HepG2 (cell line): Measurements from ENCODE around the gene MTMR10. TPM values are rescaled to one million over a fixed set of nuclear protein-coding genes. Genes with fewer than 3 reads are reported as not detected.

Experiments used
- ATAC-seq: fragments of 200-7000 bp; cut with Tn5 transposase; 3 replicates; pipeline ENCODE4 v1.9.1; 2020; ENCODE audit warnings: mild to moderate bottlenecking, moderate library complexity
- BruUV-seq: library from RNA; stranded (reverse); fragments of 400-500 nt; replicated peaks from 2 replicates; lab custom pipeline; 2021; lab: Mats Ljungman, UMichigan
- CTCF ChIA-PET: fragments of 300-600 bp; formaldehyde crosslinking; extraction: SDS; loops from one replicate; lab custom pipeline; 2021; ENCODE audit warnings: low total read pairs, inconsistent platforms, low intra/inter-chr PET ratio; lab: Yijun Ruan, JAX
- POLR2A ChIA-PET: fragments of 350-600 bp; sonication (Branson Sonifier 250); formaldehyde crosslinking; loops from one replicate; lab custom pipeline; 2020; ENCODE audit warnings: antibody characterized with exemption, inconsistent platforms; lab: Yijun Ruan, JAX
- DNase-seq: peaks from one replicate; pipeline ENCODE4 v3.0.0-alpha.2; 2015; ENCODE audit warnings: low spot score
- FAIRE-seq: peaks from 3 replicates; lab custom pipeline; 2011; peaks lifted over from hg19 to GRCh38; lab: Jason Lieb, UNC
- H2AFZ ChIP-seq: one replicate; pipeline ENCODE4 v1.6.1; 2011; ENCODE audit warnings: low read length, inconsistent platforms
- H3K27ac ChIP-seq: fragments of 300-600 bp; 3 replicates; pipeline ENCODE4 v1.8.0; 2011; ENCODE audit warnings: mixed run types, mild to moderate bottlenecking, mixed read lengths, low read length, inconsistent platforms; ENCODE audit not compliant: insufficient read depth; ENCODE audit errors: extremely low read length
- H3K27me3 ChIP-seq, 2 experiments: fragments of 200-600 bp in 1 of 2; 2 replicates in 1 of 2; 3 replicates in 1 of 2; pipeline versions ENCODE4 v1.6.0 to v1.8.0; 2011; ENCODE audit warnings: low read length in 2 of 2, mild to moderate bottlenecking in 2 of 2, moderate library complexity in 2 of 2, inconsistent platforms in 1 of 2; ENCODE audit not compliant: insufficient read depth in 2 of 2, control insufficient read depth in 1 of 2
- H3K36me3 ChIP-seq, 2 experiments: fragments of 200-600 bp in 1 of 2; replicated peaks in 1 of 2; 2 replicates in 1 of 2; 3 replicates in 1 of 2; pipeline versions ENCODE4 v1.5.1 to v1.8.0; 2011; ENCODE audit warnings: low read length in 2 of 2, inconsistent platforms in 1 of 2; ENCODE audit not compliant: insufficient read depth in 2 of 2, control insufficient read depth in 1 of 2
- H3K4me1 ChIP-seq: 2 replicates; pipeline ENCODE4 v1.5.1; 2012; ENCODE audit warnings: low read length, inconsistent platforms; ENCODE audit not compliant: insufficient read depth
- H3K4me2 ChIP-seq: 2 replicates; pipeline ENCODE4 v1.6.0; 2011; ENCODE audit warnings: low read depth, low read length, inconsistent platforms
- H3K4me3 ChIP-seq, 3 experiments: fragments of 200-600 bp in 1 of 3; sonication (generic), shearing (Covaris generic) in 1 of 3; replicated peaks in 1 of 3; 2 replicates each; pipeline ENCODE4 v1.5.1; 2011 to 2016; ENCODE audit warnings: low read length in 3 of 3, inconsistent platforms in 2 of 3, low read depth in 2 of 3, mild to moderate bottlenecking in 2 of 3, control low read depth in 1 of 3, mixed read lengths in 1 of 3; ENCODE audit not compliant: insufficient read depth in 1 of 3
- H3K79me2 ChIP-seq: one replicate; pipeline ENCODE4 v1.6.1; 2011; ENCODE audit warnings: low read length, inconsistent platforms; ENCODE audit not compliant: insufficient read depth
- H3K9ac ChIP-seq: 2 replicates; pipeline ENCODE4 v1.6.0; 2011; ENCODE audit warnings: mild to moderate bottlenecking, low read depth, low read length, inconsistent platforms; ENCODE audit not compliant: insufficient read depth
- H3K9me3 ChIP-seq: 2 replicates; pipeline ENCODE4 v1.5.1; 2012; ENCODE audit warnings: mild to moderate bottlenecking, low read length
- H4K20me1 ChIP-seq: 2 replicates; pipeline ENCODE4 v1.6.0; 2011; ENCODE audit warnings: inconsistent platforms, mild to moderate bottlenecking, low read length, moderate library complexity; ENCODE audit not compliant: insufficient read depth
- CREM ChIP-seq, 2 experiments: sonication (generic) in 1 of 2; formaldehyde crosslinking in 1 of 2; IDR thresholded peaks; 2 replicates each; pipeline versions ENCODE4 v1.4.0 to v1.6.1; 2016 to 2020; ENCODE audit warnings: antibody characterized with exemption in 1 of 2, mild to moderate bottlenecking in 1 of 2, missing genetic modification reagents in 1 of 2
- MAFG ChIP-seq: sonication (generic); formaldehyde crosslinking; IDR thresholded peaks from 2 replicates; pipeline ENCODE4 v1.5.1; 2020; ENCODE audit warnings: mild to moderate bottlenecking, missing genetic modification reagents
- PBX2 ChIP-seq: IDR thresholded peaks from 2 replicates; pipeline ENCODE4 v1.6.1; 2016; ENCODE audit warnings: control low read depth
- POGZ ChIP-seq: sonication (generic); formaldehyde crosslinking; IDR thresholded peaks from 2 replicates; pipeline ENCODE4 v1.4.0; 2020; ENCODE audit warnings: mild to moderate bottlenecking, missing genetic modification reagents
- PPARG ChIP-seq: conservative IDR thresholded peaks from 2 replicates; pipeline ENCODE4 v1.6.1; 2016; ENCODE audit warnings: missing biosample characterization, missing genetic modification reagents
- SNAPC5 ChIP-seq: sonication (generic); formaldehyde crosslinking; IDR thresholded peaks from 2 replicates; pipeline ENCODE4 v1.8.1; 2023; ENCODE audit warnings: mild to moderate bottlenecking, missing genetic modification reagents, borderline replicate concordance
- SRSF4 ChIP-seq: fragments of 200-400 bp; formaldehyde crosslinking; IDR thresholded peaks from one replicate; pipeline ENCODE4 v1.6.1; 2018; ENCODE audit warnings: mild to moderate bottlenecking, low read depth, low read length, moderate library complexity; ENCODE audit not compliant: poor library complexity, severe bottlenecking
- TBX2 ChIP-seq: sonication (generic); formaldehyde crosslinking; IDR thresholded peaks from 2 replicates; pipeline ENCODE4 v1.5.0; 2020; ENCODE audit warnings: missing genetic modification reagents, mild to moderate bottlenecking, borderline replicate concordance
- ZNF577 ChIP-seq: sonication (generic); formaldehyde crosslinking; IDR thresholded peaks from 2 replicates; pipeline ENCODE4 v1.4.0; 2020; ENCODE audit warnings: mild to moderate bottlenecking, low read depth, missing genetic modification reagents, borderline replicate concordance
- WGBS: methylation state at CpG from one replicate; pipeline ENCODE4 v1.1.6; 2017; ENCODE audit warnings: low lambda C conversion rate; 5-methylcytosine and 5-hydroxymethylcytosine counted together
- in situ Hi-C: cut with HindIII; loops from 2 replicates; pipeline ENCODE4 v1.10.0; 2017; ENCODE audit warnings: low pct_unique_long_range_greater_than_20kb; ENCODE audit not compliant: extremely low pct_ligation_motif_present
- intact Hi-C: fragments of 100-400 bp; cut with micrococcal nuclease; formaldehyde crosslinking; loops from one replicate; pipeline ENCODE4 v1.10.0; 2022; ENCODE audit not compliant: unreplicated experiment
- polyA plus RNA-seq, 8 experiments: library from polyadenylated mRNA; depleted of rRNA in 3 of 8; stranded (reverse) in 7 of 8; unstranded in 1 of 8; fragments of >200 nt; fragmentation: Illumina TruSeq in 4 of 8; extraction: Trizol in 4 of 8; gene quantifications; 2 replicates each; pipeline versions ENCODE4 v1.2.1 to v1.2.3, GENCODE V29; 2011 to 2016; ENCODE audit warnings: low read depth in 4 of 8, missing spikeins in 1 of 8, mixed read lengths in 1 of 8; ENCODE audit not compliant: insufficient read depth in 1 of 8
- total RNA-seq, 5 experiments: library from RNA; depleted of rRNA; stranded (reverse); fragments of >200 nt; fragmentation: Illumina TruSeq; extraction: Trizol; gene quantifications; 2 replicates each; pipeline ENCODE4 v1.2.3, GENCODE V29; 2016; ENCODE audit warnings: low read depth in 1 of 5

MTMR10 gene
- total and polyA plus RNA-seq, 2 of the 13 experiments (the other 11 are each of a cell fraction or from before 2014, with no cell fraction given): 10.2 to 17.4 TPM

- ATAC-seq (no peak), FAIRE-seq (no peak), DNase-seq (no peak)
- no TSS peak for BruUV-seq
- ChIA-PET CTCF (no interaction called here), POLR2A (no interaction called here)
- Histone ChIP-seq H3K79me2 (no peaks in the 10 kb centered on the region), H2AFZ (no peak overlapping the region), H3K9me3 (no peaks in the 10 kb centered on the region), H3K36me3 (no peaks in the 10 kb centered on the region), H3K4me2 (no peak overlapping the region), H3K4me3 (no peak overlapping the region), H3K27me3 (no peaks in the 10 kb centered on the region; a peak in 1 of 5 replicates), H3K4me1 (no peaks in the 10 kb centered on the region), H4K20me1 (no peaks in the 10 kb centered on the region), H3K9ac (no peak overlapping the region), H3K27ac (no peak overlapping the region)
- intact Hi-C loops: no loop called here
- TF ChIP-seq SRSF4: no peak
- TF ChIP-seq MAFG (CRISPR knock-in tag): no peak
- no peak for TF ChIP-seq SNAPC5 (CRISPR knock-in tag)
- TF ChIP-seq TBX2 (CRISPR knock-in tag): no peak
- TF ChIP-seq PPARG: no peak
- no peak for TF ChIP-seq CREM (IDR thresholded peaks at IDR 0.05)
- no peak for TF ChIP-seq CREM (CRISPR knock-in tag; IDR thresholded peaks at IDR 0.05)
- TF ChIP-seq PBX2: no peak
- TF ChIP-seq POGZ (CRISPR knock-in tag): no peak
- no peak for TF ChIP-seq ZNF577
- TF ChIP-seq, all 625 proteins: peak for 0
- 63% methylated on average over 10 of the region's 10 CpGs for WGBS
- in situ Hi-C loops: no loop called here
Observed at GRCh38 chr15:31037731-31038477, 46.5 kb upstream of the MTMR10 start.
